22Rv1 (cell line): ENCODE data around the gene ALDH16A1.
A peak's percentile ranks its signal among the peaks of the same experiment; 100 is the strongest.

Experiments
- H3K27ac ChIP-seq: fragments of 450-650 bp; 2 replicates; pipeline ENCODE4 v1.5.1; 2017
- CTCF ChIP-seq: fragments of 450-650 bp; IDR thresholded peaks from 2 replicates; pipeline ENCODE4 v1.5.1; 2017; ENCODE audit warnings: mild to moderate bottlenecking
- ZFX ChIP-seq: fragments of 450-650 bp; IDR thresholded peaks from 2 replicates; pipeline ENCODE4 v1.6.1; 2017; ENCODE audit warnings: antibody characterized with exemption, borderline replicate concordance

ALDH16A1 gene

DNA sequence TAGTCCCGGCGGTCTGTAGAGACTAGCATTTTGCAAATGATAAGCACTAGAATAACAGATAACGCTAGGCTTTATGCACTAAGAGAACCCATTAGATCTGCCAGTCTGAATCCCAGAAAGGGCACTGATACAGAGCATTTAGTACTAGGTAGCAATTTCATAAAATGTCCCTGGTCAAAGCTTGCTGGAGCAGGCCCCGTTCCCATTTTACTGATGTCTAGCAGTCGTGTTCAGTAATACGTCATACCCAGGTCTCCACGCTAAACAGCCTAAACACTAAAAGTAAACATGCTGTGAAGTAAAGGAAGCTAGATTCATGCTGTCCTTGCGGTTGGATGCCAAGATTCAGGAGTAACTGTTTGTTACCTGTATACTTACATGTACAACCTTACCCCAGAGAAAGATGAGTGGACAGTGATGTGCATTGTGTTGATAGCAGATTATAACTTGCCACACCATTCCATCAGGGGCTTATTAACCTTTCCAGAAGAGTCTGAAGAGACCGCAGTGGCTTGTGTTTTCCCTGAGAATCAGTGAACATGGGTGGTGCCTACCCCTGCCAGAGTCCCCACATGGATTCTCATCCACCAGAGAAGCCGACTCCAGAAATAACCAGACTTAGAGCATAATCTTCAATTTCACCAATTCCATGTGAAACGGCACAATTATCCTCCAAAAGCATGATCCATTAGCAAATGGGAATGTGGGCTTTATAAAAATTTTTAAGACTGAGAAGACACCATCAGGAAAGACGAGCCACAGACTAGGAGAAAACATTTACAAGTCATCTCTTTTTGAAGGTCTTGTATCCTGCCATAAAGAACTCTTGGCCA is 39.8 kb downstream of the ALDH16A1 start:
- no peak for TF ChIP-seq CTCF
- no peak for TF ChIP-seq ZFX
- peak overlapping the region; percentile 98 for H3K27ac ChIP-seq

- peak overlapping the region; percentile 98 for H3K27ac ChIP-seq
- TF ChIP-seq ZFX (no peak), CTCF (no peak)
These were observed 43.6 kb downstream of the ALDH16A1 start for GRCh38 chr19:49496574-49497008.

DNA sequence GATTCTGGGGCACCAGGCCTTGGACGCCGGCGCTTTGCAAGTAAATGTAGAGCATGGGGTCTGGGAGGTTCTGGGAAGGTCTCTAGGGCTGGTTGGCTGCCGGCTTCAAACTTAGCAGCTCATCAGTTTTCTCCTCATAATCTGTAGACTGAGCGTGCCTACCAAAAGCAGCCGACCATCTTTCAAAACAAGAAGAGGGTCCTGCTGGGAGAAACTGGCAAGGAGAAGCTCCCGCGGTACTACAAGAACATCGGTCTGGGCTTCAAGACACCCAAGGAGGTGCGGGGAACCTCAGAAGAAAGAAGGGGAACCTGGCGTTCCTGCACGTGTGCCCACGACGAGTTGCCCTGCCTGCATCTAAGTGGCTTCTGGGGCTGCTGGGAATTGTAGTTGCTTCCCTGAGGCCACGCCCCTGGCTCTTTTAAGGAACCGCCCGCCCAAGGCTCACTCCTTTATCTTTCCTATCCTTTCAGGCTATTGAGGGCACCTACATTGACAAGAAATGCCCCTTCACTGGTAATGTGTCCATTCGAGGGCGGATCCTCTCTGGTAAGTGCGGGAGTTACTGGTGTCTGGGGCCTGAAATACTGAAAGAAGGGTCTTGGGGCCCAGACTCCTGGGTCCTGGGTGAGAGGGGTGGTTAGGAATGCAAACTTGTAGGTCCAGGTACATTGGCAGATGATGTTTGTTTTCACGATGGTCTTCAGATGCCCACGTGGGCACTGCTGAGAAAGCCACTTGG is 44.2 kb downstream of the ALDH16A1 start:
- no peak for TF ChIP-seq CTCF
- no peak for TF ChIP-seq ZFX
- H3K27ac ChIP-seq: peak overlapping the region; percentile 98

GRCh38 chr19:49497789-49498103 is 44.7 kb downstream of the ALDH16A1 start:
- no peak for TF ChIP-seq CTCF
- TF ChIP-seq ZFX: no peak
- H3K27ac ChIP-seq: peak overlapping the region; percentile 98

DNA sequence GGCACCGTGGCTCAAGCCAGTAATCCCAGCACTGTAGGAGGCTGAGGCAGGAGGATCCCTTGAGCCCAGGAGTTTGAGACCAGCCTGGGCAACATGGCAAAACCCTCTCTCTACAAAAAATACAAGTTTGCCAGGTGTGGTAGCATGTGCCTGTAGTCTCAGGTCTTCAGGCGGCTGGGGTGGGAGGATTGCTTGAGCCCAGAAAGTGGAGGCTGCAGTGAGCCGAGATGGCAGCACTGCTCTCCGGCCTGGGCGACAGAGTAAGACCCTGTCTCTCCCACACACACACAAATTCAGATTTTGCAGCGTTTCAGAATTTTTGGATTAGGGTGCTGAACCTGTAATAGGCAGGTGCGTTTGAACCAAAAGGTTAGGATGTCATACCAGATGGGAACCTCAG is 45.5 kb downstream of the ALDH16A1 start:
- H3K27ac ChIP-seq: peak overlapping the region; percentile 98
- TF ChIP-seq ZFX (no peak), CTCF (no peak)

DNA sequence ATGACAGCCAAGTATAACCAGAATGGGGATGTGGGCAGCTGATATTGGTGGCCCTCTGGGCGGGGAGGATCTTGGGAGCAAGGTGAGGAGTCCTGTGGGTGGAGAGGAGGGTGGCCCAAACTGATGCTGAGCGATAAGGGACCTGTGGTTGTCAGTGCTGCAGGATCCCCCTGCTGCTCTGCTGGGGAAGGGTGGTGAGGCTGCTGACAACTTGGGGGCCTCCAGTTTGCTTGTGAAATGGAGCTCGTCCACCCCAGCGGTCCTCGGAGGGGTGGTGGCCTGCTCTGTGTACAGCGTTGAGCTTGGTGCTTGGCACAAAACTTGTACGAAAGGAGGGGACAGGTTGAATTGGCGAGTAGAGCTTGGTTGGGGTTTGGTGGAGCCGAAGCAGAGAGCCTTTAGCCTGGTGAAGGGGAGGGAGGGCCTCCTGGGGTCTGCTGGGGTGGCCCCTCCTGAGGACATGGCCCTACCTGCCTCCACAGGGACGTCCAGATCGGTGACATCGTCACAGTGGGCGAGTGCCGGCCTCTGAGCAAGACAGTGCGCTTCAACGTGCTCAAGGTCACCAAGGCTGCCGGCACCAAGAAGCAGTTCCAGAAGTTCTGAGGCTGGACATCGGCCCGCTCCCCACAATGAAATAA is 46.1 kb downstream of the ALDH16A1 start:
- peak overlapping the region; percentile 98 for H3K27ac ChIP-seq
- TF ChIP-seq CTCF (no peak), ZFX (no peak)
